Kidney (tissue), 14 donors: ENCODE data around the gene ALK. TPM values are rescaled to one million over a fixed set of nuclear protein-coding genes. Genes with fewer than 3 reads are reported as not detected.

Experiments used
- DNase-seq, 5 donors: peaks; one replicate each; pipeline ENCODE4 v3.0.0-alpha.2; 2013 to 2020
- FAIRE-seq: peaks from 2 replicates; lab custom pipeline; 2012; peaks lifted over from hg19 to GRCh38; lab: Jason Lieb, UNC
- H3K27ac ChIP-seq, 2 donors: one replicate each; pipeline ENCODE4 v1.7.0; 2013; ENCODE audit warnings: low read depth in 2 of 2, low read length in 2 of 2, inconsistent platforms in 1 of 2
- H3K27me3 ChIP-seq: one replicate; pipeline ENCODE4 v1.7.1; 2013; ENCODE audit warnings: low read length, inconsistent platforms; ENCODE audit not compliant: control insufficient read depth, insufficient read depth
- H3K36me3 ChIP-seq, 3 donors: one replicate each; pipeline versions ENCODE4 v1.7.0 to v1.7.1; 2013; ENCODE audit warnings: low read length in 3 of 3, control low read depth in 1 of 3, inconsistent platforms in 1 of 3; ENCODE audit not compliant: insufficient read depth in 3 of 3, control insufficient read depth in 2 of 3
- H3K4me1 ChIP-seq, 3 donors: one replicate each; pipeline versions ENCODE4 v1.7.0 to v1.7.1; 2013; ENCODE audit warnings: low read length in 3 of 3, inconsistent platforms in 1 of 3, low read depth in 1 of 3; ENCODE audit not compliant: control insufficient read depth in 2 of 3, insufficient read depth in 2 of 3
- H3K4me3 ChIP-seq, 3 donors: one replicate each; pipeline versions ENCODE4 v1.7.0 to v1.8.1; 2013; ENCODE audit warnings: low read length in 3 of 3, control low read depth in 1 of 3, inconsistent platforms in 1 of 3
- H3K9ac ChIP-seq, 3 donors: one replicate each; pipeline versions ENCODE4 v1.7.0 to v1.7.1; 2013; ENCODE audit warnings: low read length in 3 of 3, control low read depth in 1 of 3, inconsistent platforms in 1 of 3
- H3K9me3 ChIP-seq, 3 donors: one replicate each; pipeline versions ENCODE4 v1.7.0 to v1.7.1; 2013; ENCODE audit warnings: low read length in 3 of 3, control low read depth in 1 of 3, inconsistent platforms in 1 of 3; ENCODE audit not compliant: control insufficient read depth in 2 of 3, insufficient read depth in 1 of 3
- CTCF ChIP-seq: IDR thresholded peaks from 3 replicates; pipeline ENCODE4 v1.5.1; 2012; ENCODE audit warnings: mild to moderate bottlenecking, moderate library complexity, borderline replicate concordance; ENCODE audit not compliant: insufficient read depth; ENCODE audit errors: extremely low read depth
- intact Hi-C: fragments of 100-400 bp; cut with DNase I; formaldehyde crosslinking; loops from one replicate; pipeline ENCODE4 v1.11.1; 2022
- polyA plus RNA-seq: library from polyadenylated mRNA; stranded (reverse); fragments of 350-450 nt; fragmentation: Illumina TruSeq; extraction: RNeasy Lipid Tissue Mini Kit (QIAGEN cat#74804); gene quantifications from one replicate; pipeline ENCODE4 v1.2.3, GENCODE V29; 2014; ENCODE audit warnings: low read depth, low replicate concordance; ENCODE audit not compliant: insufficient read depth
- total RNA-seq: library from RNA; stranded (reverse); fragmentation: NEBNext Ultra II Directional; extraction: Animal tissue kit (Norgen Biotek cat#: 25700); gene quantifications from one replicate; pipeline ENCODE4 v1.2.1, GENCODE V29; 2021
- donor health status: control.
- donor health status: control.
- donor health status: control.
- donor health status: control.
- donor health status: control.
- donor health status: DM: yes; HTN: yes; CAD: no.
- donor health status: Normal renal cell carcinoma (clear cell type).

Gene ALK
- total and polyA plus RNA-seq, 2 donors from 2014 or later: 0.13 TPM; not detected in 1

GRCh38 chr2:29360016-29360784 lies 561.2 kb downstream of the ALK start:
- Histone ChIP-seq H3K4me3 (no peak overlapping the region), H3K9ac (no peak overlapping the region), H3K9me3 (no peaks in the 10 kb centered on the region), H3K36me3 (no peaks in the 10 kb centered on the region), H3K4me1 (no peaks in the 10 kb centered on the region), H3K27ac (no peak overlapping the region), H3K27me3 (no peaks in the 10 kb centered on the region)
- DNase-seq: no peak
- no peak for FAIRE-seq
- intact Hi-C loops: no loop called here
- TF ChIP-seq CTCF: no peak

GRCh38 chr2:29353403-29353991 lies 567.9 kb downstream of the ALK start:
- FAIRE-seq: no peak
- no peak overlapping the region for H3K27ac ChIP-seq
- DNase-seq: no peak
- no peak overlapping the region for H3K4me3 ChIP-seq
- H3K36me3 ChIP-seq: no peaks in the 10 kb centered on the region
- no peak for TF ChIP-seq CTCF
- H3K4me1 ChIP-seq: no peaks in the 10 kb centered on the region
- H3K27me3 ChIP-seq: no peaks in the 10 kb centered on the region
- no peaks in the 10 kb centered on the region for H3K9me3 ChIP-seq
- H3K9ac ChIP-seq: no peak overlapping the region
- intact Hi-C loops: no loop called here

GRCh38 chr2:29351916-29352591 lies 569.3 kb downstream of the ALK start:
- Histone ChIP-seq H3K27ac (no peak overlapping the region), H3K27me3 (no peaks in the 10 kb centered on the region), H3K4me3 (no peak overlapping the region), H3K9me3 (no peaks in the 10 kb centered on the region), H3K36me3 (no peaks in the 10 kb centered on the region), H3K4me1 (no peaks in the 10 kb centered on the region), H3K9ac (no peak overlapping the region)
- TF ChIP-seq CTCF: no peak
- intact Hi-C loops: no loop called here
- FAIRE-seq (no peak), DNase-seq (no peak)
